Activated CD8-positive, alpha-beta T cell treated with anti-CD3 and anti-CD28 coated beads for 36 hours (primary cell): ENCODE measurements around the gene EIF5A. TPM values are rescaled to one million over a fixed set of nuclear protein-coding genes. Genes with fewer than 3 reads are reported as not detected.

Source experiments
- ATAC-seq: fragments of 200-7000 bp; cut with Tn5 transposase; one replicate; pipeline ENCODE4 v1.10.0; 2021; ENCODE audit warnings: mild to moderate bottlenecking, moderate library complexity
- CTCF ChIA-PET: fragments of 350-600 bp; sonication (Branson Sonifier 250); formaldehyde crosslinking; loops from one replicate; lab custom pipeline; 2021; ENCODE audit warnings: antibody characterized with exemption; lab: Charles Lee
- POLR2A ChIA-PET: fragments of 350-600 bp; sonication (Branson Sonifier 250); formaldehyde crosslinking; loops from one replicate; lab custom pipeline; 2021; ENCODE audit warnings: antibody characterized with exemption; lab: Charles Lee
- DNase-seq: peaks from one replicate; pipeline ENCODE4 v3.0.0-alpha.2; 2020
- H3K27ac Mint-ChIP-seq: one replicate; pipeline ENCODE4 v1.8.0; 2021; ENCODE audit warnings: mild to moderate bottlenecking, mixed read lengths
- H3K27me3 Mint-ChIP-seq: one replicate; pipeline ENCODE4 v1.8.0; 2021; ENCODE audit warnings: mixed read lengths
- H3K36me3 Mint-ChIP-seq: one replicate; pipeline ENCODE4 v1.8.0; 2021; ENCODE audit warnings: low read depth, mixed read lengths
- H3K4me1 Mint-ChIP-seq: one replicate; pipeline ENCODE4 v1.8.0; 2021; ENCODE audit warnings: low read depth, mixed read lengths
- H3K4me3 Mint-ChIP-seq: one replicate; pipeline ENCODE4 v1.8.0; 2021; ENCODE audit warnings: mild to moderate bottlenecking, moderate library complexity, mixed read lengths
- H3K9me3 Mint-ChIP-seq: one replicate; pipeline ENCODE4 v1.8.0; 2021; ENCODE audit warnings: mixed read lengths
- CTCF ChIP-seq: fragments of 200-600 bp; IDR thresholded peaks from one replicate; pipeline ENCODE4 v1.8.0; 2022; ENCODE audit warnings: antibody characterized with exemption, mild to moderate bottlenecking
- intact Hi-C: fragments of 100-400 bp; cut with micrococcal nuclease; formaldehyde crosslinking; loops from one replicate; pipeline ENCODE4 v1.10.0; 2022
- total RNA-seq, 2 experiments: library from RNA; stranded (reverse); gene quantifications; one replicate each; pipeline ENCODE4 v1.2.3, GENCODE V29; 2021

The EIF5A gene
- total RNA-seq, 2 experiments from 2014 or later: 1,064 TPM

GRCh38 chr17:7347630-7348477 lies 40.4 kb downstream of the EIF5A start:
- ChIA-PET POLR2A (interaction anchor here (1.0 to 7.4 kb wide), 5 partner anchors 11 to 225 kb away, joined by 3 to 76 read pairs (median 7); partner anchors contain the start of genes ACAP1, GPS2 and NEURL4), CTCF (interaction anchor here (0.6 to 6.8 kb wide), 9 partner anchors 8 to 213 kb away, joined by 3 to 49 read pairs (median 15); partner anchors contain the start of genes ACAP1, NEURL4, SENP3 and TMEM95)
- H3K4me1 Mint-ChIP-seq: peaks cover 36% of the 10 kb centered on the region
- ATAC-seq (no peak), DNase-seq (no peak)
- H3K36me3 Mint-ChIP-seq: peaks cover 55% of the 10 kb centered on the region
- no peaks in the 10 kb centered on the region for H3K9me3 Mint-ChIP-seq
- intact Hi-C loops: no loop called here
- no peaks in the 10 kb centered on the region for H3K27me3 Mint-ChIP-seq
- no peak overlapping the region for H3K4me3 Mint-ChIP-seq
- TF ChIP-seq CTCF: no peak
- peak overlapping the region; percentile 49 for H3K27ac Mint-ChIP-seq

GRCh38 chr17:7348478-7349242 lies 41.2 kb downstream of the EIF5A start:
- ATAC-seq: no peak
- H3K27ac Mint-ChIP-seq: peak overlapping the region; percentile 73
- no peaks in the 10 kb centered on the region for H3K27me3 Mint-ChIP-seq
- ChIA-PET CTCF (interaction anchor here (0.6 to 6.8 kb wide), 9 partner anchors 8 to 212 kb away, joined by 3 to 49 read pairs (median 8); partner anchors contain the start of genes ACAP1, NEURL4 and SENP3), POLR2A (interaction anchor here (1.0 to 7.4 kb wide), 8 partner anchors 12 to 339 kb away, joined by 3 to 76 read pairs (median 6); partner anchors contain the start of genes ACAP1, GPS2, NEURL4 and TP53)
- peaks cover 39% of the 10 kb centered on the region for H3K4me1 Mint-ChIP-seq
- no peak for DNase-seq
- no peak for TF ChIP-seq CTCF
- intact Hi-C loops: no loop called here
- H3K4me3 Mint-ChIP-seq: no peak overlapping the region
- no peaks in the 10 kb centered on the region for H3K9me3 Mint-ChIP-seq
- peaks cover 49% of the 10 kb centered on the region for H3K36me3 Mint-ChIP-seq

GRCh38 chr17:7351665-7352502 lies 44.5 kb downstream of the EIF5A start, which contains the start of gene KCTD11:
Gene KCTD11, plus strand, starts transcription at chr17:7352162.
- Mint-ChIP-seq H3K4me3 (peak within 1 kb of the TSS; percentile 87), H3K27me3 (no peaks in the 10 kb centered on the region), H3K36me3 (peaks cover 38% of the 10 kb centered on the region), H3K4me1 (peaks cover 57% of the 10 kb centered on the region), H3K27ac (peak within 1 kb of the TSS; percentile 87), H3K9me3 (no peaks in the 10 kb centered on the region)
- peak; percentile 90 for DNase-seq
- TF ChIP-seq CTCF: no peak
- peak; percentile 46 for ATAC-seq
- CTCF ChIA-PET: interaction anchor here (0.7 to 1.3 kb wide), 4 partner anchors 15 to 132 kb away, joined by 3 to 6 read pairs (median 3); partner anchors contain the start of genes ACADVL and DLG4
- POLR2A ChIA-PET: interaction anchor here (0.7 to 7.4 kb wide), 17 partner anchors 10 to 336 kb away, joined by 3 to 76 read pairs (median 4); partner anchors contain the start of genes ACAP1, GPS2, NEURL4 and TP53
- intact Hi-C loops: loop anchor here (5.0 to 10.0 kb wide), 3 partner anchors 85 to 213 kb away; partner anchors contain the start of genes FGF11, POLR2A, SENP3 and SLC35G6

GRCh38 chr17:7352503-7352889 lies 45.1 kb downstream of the EIF5A start:
- no peaks in the 10 kb centered on the region for H3K27me3 Mint-ChIP-seq
- no peaks in the 10 kb centered on the region for H3K9me3 Mint-ChIP-seq
- peaks cover 36% of the 10 kb centered on the region for H3K36me3 Mint-ChIP-seq
- peaks cover 57% of the 10 kb centered on the region for H3K4me1 Mint-ChIP-seq
- DNase-seq: no peak
- no peak for ATAC-seq
- TF ChIP-seq CTCF: peak; percentile 17
- peak overlapping the region; percentile 87 for H3K4me3 Mint-ChIP-seq
- CTCF ChIA-PET: interaction anchor here (0.8 to 6.3 kb wide), 4 partner anchors 15 to 205 kb away, joined by 3 to 68 read pairs (median 3); partner anchors contain the start of genes TMEM102 and TNFSF13
- POLR2A ChIA-PET: interaction anchor here (1.0 to 1.4 kb wide), 3 partner anchors 33 to 335 kb away, joined by 3 read pairs; no protein-coding TSS in a partner anchor
- H3K27ac Mint-ChIP-seq: peak overlapping the region; percentile 82
- intact Hi-C loops: loop anchor here (5.0 to 10.0 kb wide), 3 partner anchors 85 to 212 kb away; partner anchors contain the start of genes FGF11, POLR2A, SENP3 and SLC35G6
